GM23248 (cell line): ENCODE data around the gene KCTD17. TPM values are rescaled to one million over a fixed set of nuclear protein-coding genes. Genes with fewer than 3 reads are reported as not detected.

Experiments
- DNase-seq: peaks from one replicate; pipeline ENCODE4 v3.0.0-alpha.2; 2015
- H2AFZ ChIP-seq: fragments of 200-600 bp; sonication (generic); 2 replicates; pipeline ENCODE4 v1.6.1; 2016; ENCODE audit warnings: antibody characterized with exemption
- H3F3A ChIP-seq: fragments of 200-600 bp; sonication (generic); 2 replicates; pipeline ENCODE4 v1.6.1; 2016; ENCODE audit warnings: mild to moderate bottlenecking, antibody characterized with exemption, mixed run types; ENCODE audit not compliant: insufficient read depth
- H3K27ac ChIP-seq: fragments of 200-600 bp; sonication (generic); 2 replicates; pipeline ENCODE4 v1.5.1; 2016; ENCODE audit warnings: mild to moderate bottlenecking
- H3K27me3 ChIP-seq: fragments of 200-600 bp; sonication (generic); replicated peaks from 2 replicates; pipeline ENCODE4 v1.6.1; 2016; ENCODE audit warnings: mild to moderate bottlenecking; ENCODE audit not compliant: insufficient read depth
- H3K36me3 ChIP-seq: fragments of 200-600 bp; sonication (generic); 2 replicates; pipeline ENCODE4 v1.6.1; 2016; ENCODE audit warnings: low read depth, mild to moderate bottlenecking
- H3K4me1 ChIP-seq: fragments of 200-600 bp; sonication (generic); 2 replicates; pipeline ENCODE4 v1.6.1; 2016; ENCODE audit warnings: mild to moderate bottlenecking; ENCODE audit not compliant: insufficient read depth
- H3K4me2 ChIP-seq: fragments of 200-600 bp; sonication (generic); one replicate; pipeline ENCODE4 v1.6.1; 2016; ENCODE audit warnings: mild to moderate bottlenecking; ENCODE audit not compliant: unreplicated experiment
- H3K4me3 ChIP-seq: fragments of 200-600 bp; sonication (generic); 2 replicates; pipeline ENCODE4 v1.5.1; 2016; ENCODE audit warnings: mild to moderate bottlenecking
- H3K79me2 ChIP-seq: fragments of 200-600 bp; sonication (generic); 2 replicates; pipeline ENCODE4 v1.6.1; 2016; ENCODE audit warnings: mild to moderate bottlenecking; ENCODE audit not compliant: insufficient read depth
- H3K9ac ChIP-seq: fragments of 200-600 bp; sonication (generic); 2 replicates; pipeline ENCODE4 v1.6.1; 2016; ENCODE audit warnings: mild to moderate bottlenecking
- H3K9me2 ChIP-seq: fragments of 200-600 bp; sonication (generic); 2 replicates; pipeline ENCODE4 v1.6.1; 2016; ENCODE audit warnings: mixed run types, mild to moderate bottlenecking, moderate library complexity; ENCODE audit not compliant: insufficient read depth
- H3K9me3 ChIP-seq: fragments of 200-600 bp; sonication (generic); one replicate; pipeline ENCODE4 v1.6.1; 2017; ENCODE audit warnings: low read depth
- H4K20me1 ChIP-seq: fragments of 200-600 bp; sonication (generic); 2 replicates; pipeline ENCODE4 v1.6.0; 2016; ENCODE audit not compliant: insufficient read depth
- EZH2 ChIP-seq: fragments of 200-600 bp; sonication (generic); IDR thresholded peaks from 2 replicates; pipeline ENCODE4 v1.6.1; 2018; ENCODE audit warnings: antibody characterized with exemption, mild to moderate bottlenecking; ENCODE audit not compliant: insufficient read depth, poor library complexity, severe bottlenecking
- EZH2phosphoT487 ChIP-seq: fragments of 200-600 bp; sonication (generic); IDR thresholded peaks from 2 replicates; pipeline ENCODE4 v1.6.1; 2018; ENCODE audit warnings: antibody characterized with exemption, moderate library complexity, mild to moderate bottlenecking, low read depth; ENCODE audit not compliant: insufficient read depth
- WGBS, 2 experiments: methylation state at CpG; one replicate each; pipeline ENCODE4 v1.1.6; 2015 to 2017; ENCODE audit warnings: low lambda C conversion rate in 2 of 2, low coverage in 1 of 2; ENCODE audit errors: missing lambda C conversion rate in 2 of 2; 5-methylcytosine and 5-hydroxymethylcytosine counted together
- in situ Hi-C: fragments of 300-500 bp; cut with MboI; formaldehyde crosslinking; loops from 2 replicates; pipeline ENCODE4 v1.15.0; 2020
- polyA plus RNA-seq: library from polyadenylated mRNA; unstranded; fragments of >200 nt; fragmentation: Nextera tagmentation; extraction: Ambion mirVana; gene quantifications from 2 replicates; pipeline ENCODE4 v1.2.1, GENCODE V29; 2016
- total RNA-seq: library from RNA; depleted of rRNA; stranded (reverse); fragments of >200 nt; shearing (Covaris generic); gene quantifications from 2 replicates; pipeline ENCODE4 v1.2.3, GENCODE V29; 2014; rRNA removed

Gene KCTD17
- total RNA-seq = 54.8 and 59.6 TPM in 2 replicates
- polyA plus RNA-seq = 41.6 and 45.7 TPM in 2 replicates

DNA sequence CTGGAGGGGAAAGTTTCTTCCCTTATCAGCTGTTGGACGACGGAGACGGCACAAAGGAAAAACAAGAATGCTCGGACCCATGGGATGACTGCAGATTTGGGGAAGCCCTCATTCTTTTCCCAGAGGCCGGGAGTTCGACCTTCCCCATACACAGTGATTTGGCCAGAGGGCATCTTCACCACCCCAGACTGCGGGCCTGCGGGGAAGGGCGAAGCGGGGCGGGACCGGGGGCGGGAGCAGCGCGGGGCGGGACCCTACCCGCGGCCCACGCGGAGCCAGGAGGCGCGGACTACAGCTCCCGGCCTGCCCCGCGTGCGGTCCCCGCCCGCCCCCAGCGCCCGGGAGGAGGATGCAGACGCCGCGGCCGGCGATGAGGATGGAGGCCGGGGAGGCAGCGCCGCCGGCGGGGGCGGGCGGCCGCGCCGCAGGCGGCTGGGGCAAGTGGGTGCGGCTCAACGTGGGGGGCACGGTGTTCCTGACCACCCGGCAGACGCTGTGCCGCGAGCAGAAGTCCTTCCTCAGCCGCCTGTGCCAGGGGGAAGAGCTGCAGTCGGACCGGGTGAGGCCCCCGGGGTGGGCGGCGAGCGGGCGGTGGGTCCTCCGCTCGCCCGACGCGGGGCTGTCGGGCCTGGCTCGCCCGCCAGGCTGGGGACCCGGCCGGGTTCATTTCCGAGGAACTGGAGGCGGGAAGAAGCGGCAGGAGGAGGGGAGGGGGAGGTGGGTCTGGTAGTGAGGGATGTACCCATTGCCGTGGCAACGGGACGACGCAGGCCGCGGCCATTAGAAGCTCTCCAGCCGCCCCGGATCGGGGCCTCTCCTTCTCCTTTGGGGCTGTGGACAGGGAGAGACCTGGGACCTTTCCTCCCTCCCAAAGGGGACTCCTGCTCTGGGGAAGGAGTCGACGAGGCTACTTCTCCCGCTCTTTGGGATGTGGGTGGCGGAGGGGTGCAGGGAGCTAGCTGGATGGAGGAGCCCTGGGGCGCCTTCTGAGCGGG, at the start of gene KCTD17:
Gene KCTD17 (plus strand): TSS at position 352 of the 995 bp plus-strand sequence. CDS start 19 bp downstream, at position 371.
- H3K9ac ChIP-seq = peak within 1 kb of the TSS; percentile 78
- in situ Hi-C loops = no loop called here
- peak within 1 kb of the TSS; percentile 75 for H3K4me3 ChIP-seq
- no peak within 1 kb of the TSS for H3K27ac ChIP-seq
- TF ChIP-seq EZH2 (no peak), EZH2phosphoT487 (no peak)
- H3F3A ChIP-seq = peaks cover 7% of the 10 kb centered on the region; the same call in 1 of the 2 replicates
- DNase-seq = peak; percentile 94
- peaks cover 17% of the 10 kb centered on the region for H3K4me1 ChIP-seq
- peak within 1 kb of the TSS; percentile 75 for H3K4me2 ChIP-seq
- H3K9me2 ChIP-seq = no peaks in the 10 kb centered on the region
- WGBS, 2 experiments = 1 to 6% methylated on average over 25 to 62 of the region's 89 CpGs
- H4K20me1 ChIP-seq = no peaks in the 10 kb centered on the region
- H2AFZ ChIP-seq = peak within 1 kb of the TSS; percentile 79
- no peaks in the 10 kb centered on the region for H3K27me3 ChIP-seq
- H3K36me3 ChIP-seq = peaks cover 2% of the 10 kb centered on the region; the same call in 1 of the 2 replicates
- no peaks in the 10 kb centered on the region for H3K9me3 ChIP-seq
- no peaks in the 10 kb centered on the region for H3K79me2 ChIP-seq

DNA sequence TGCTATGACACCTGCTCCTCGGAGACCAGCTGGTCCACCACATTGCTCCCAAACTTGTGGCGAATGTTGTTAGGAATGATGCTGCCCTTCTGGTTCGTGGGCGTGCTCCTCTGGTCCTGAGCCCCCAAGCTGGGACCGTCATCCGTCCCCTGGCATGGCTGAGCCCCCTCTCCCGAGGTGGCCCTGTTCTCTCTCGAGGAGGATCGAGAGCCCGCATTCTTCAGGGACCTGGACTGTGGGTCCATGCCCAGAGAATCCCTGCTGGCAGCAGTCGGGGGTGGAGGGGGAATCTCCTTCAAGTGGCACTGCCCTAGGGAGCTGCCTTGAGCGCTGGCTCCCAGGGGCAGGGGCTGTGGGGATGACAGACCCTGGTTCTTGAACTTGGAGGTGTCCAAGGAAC, 49.7 kb upstream of the KCTD17 start:
- Histone ChIP-seq H3K9me2 (no peaks in the 10 kb centered on the region), H2AFZ (no peak overlapping the region), H3K4me3 (no peak overlapping the region), H3F3A (no peaks in the 10 kb centered on the region), H3K4me2 (no peak overlapping the region), H3K9me3 (no peaks in the 10 kb centered on the region), H4K20me1 (no peaks in the 10 kb centered on the region), H3K4me1 (no peaks in the 10 kb centered on the region), H3K27me3 (peaks cover 17% of the 10 kb centered on the region), H3K36me3 (no peaks in the 10 kb centered on the region), H3K27ac (no peak overlapping the region), H3K9ac (no peak overlapping the region), H3K79me2 (no peaks in the 10 kb centered on the region)
- WGBS, 2 experiments = 42 to 53% methylated on average over 12 of the region's 12 CpGs
- TF ChIP-seq EZH2 (no peak), EZH2phosphoT487 (no peak)
- DNase-seq = no peak
- in situ Hi-C loops = no loop called here

DNA sequence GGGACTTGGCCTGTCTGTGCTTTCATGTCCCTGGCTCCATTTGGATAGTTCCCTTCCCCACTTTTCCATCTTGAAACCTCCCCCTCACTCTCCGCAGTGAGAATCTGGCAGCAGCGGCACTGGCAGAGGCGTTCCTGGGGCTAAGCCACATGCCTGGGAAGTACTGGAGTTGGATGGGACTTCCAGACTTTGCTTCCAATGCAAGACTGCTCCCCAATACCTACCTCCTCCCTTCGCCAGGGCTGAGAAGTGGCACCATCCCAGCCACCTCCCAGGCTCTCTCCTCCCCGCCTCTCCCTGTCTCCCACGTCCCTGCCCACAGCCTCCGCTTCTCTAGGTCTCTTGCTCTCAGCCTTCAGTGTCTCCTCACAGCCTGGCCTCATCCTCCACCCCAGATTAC, 48.9 kb upstream of the KCTD17 start:
- 40 to 57% methylated on average over 6 to 7 of the region's 7 CpGs for WGBS, 2 experiments
- Histone ChIP-seq H3K27ac (no peak overlapping the region), H3K4me3 (no peak overlapping the region), H4K20me1 (no peaks in the 10 kb centered on the region), H3K4me1 (no peaks in the 10 kb centered on the region), H3F3A (no peaks in the 10 kb centered on the region), H3K36me3 (no peaks in the 10 kb centered on the region), H3K9ac (no peak overlapping the region), H3K9me2 (no peaks in the 10 kb centered on the region), H3K4me2 (no peak overlapping the region), H2AFZ (no peak overlapping the region), H3K27me3 (peaks cover 23% of the 10 kb centered on the region), H3K79me2 (no peaks in the 10 kb centered on the region), H3K9me3 (no peaks in the 10 kb centered on the region)
- TF ChIP-seq EZH2 = no peak
- DNase-seq = no peak
- in situ Hi-C loops = no loop called here

DNA sequence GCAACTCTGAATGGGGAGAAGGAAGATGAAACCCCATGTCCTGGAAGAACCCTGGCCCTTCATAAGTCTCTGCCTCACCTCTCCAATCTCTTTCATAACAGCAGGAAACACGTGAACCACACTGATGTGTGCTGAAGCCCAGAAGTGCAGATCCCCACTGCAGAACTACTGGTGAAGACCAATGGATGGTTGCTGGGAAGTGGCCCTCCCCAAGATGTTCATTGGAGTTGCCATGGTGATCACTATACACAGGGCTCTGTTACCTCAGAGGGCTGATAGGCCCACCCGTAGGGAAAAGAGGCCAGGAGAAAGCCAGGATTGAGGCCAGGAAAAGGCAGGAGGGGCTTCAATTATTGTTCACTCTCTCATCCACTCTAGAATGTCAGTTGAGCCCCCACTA, 43.9 kb upstream of the KCTD17 start:
- H3K79me2 ChIP-seq = no peaks in the 10 kb centered on the region
- in situ Hi-C loops = no loop called here
- H3K4me2 ChIP-seq = no peak overlapping the region
- H3K9me2 ChIP-seq = no peaks in the 10 kb centered on the region
- no peak for DNase-seq
- H3K4me1 ChIP-seq = no peaks in the 10 kb centered on the region
- no peak overlapping the region for H2AFZ ChIP-seq
- TF ChIP-seq EZH2 = no peak
- no peak for TF ChIP-seq EZH2phosphoT487
- no peaks in the 10 kb centered on the region for H3K36me3 ChIP-seq
- H3K4me3 ChIP-seq = no peak overlapping the region
- no peaks in the 10 kb centered on the region for H3F3A ChIP-seq
- WGBS, 2 experiments = 16 to 23% methylated on average over 2 of the region's 2 CpGs
- H3K27me3 ChIP-seq = peaks cover 28% of the 10 kb centered on the region
- no peak overlapping the region for H3K27ac ChIP-seq
- no peaks in the 10 kb centered on the region for H3K9me3 ChIP-seq
- no peak overlapping the region for H3K9ac ChIP-seq
- no peaks in the 10 kb centered on the region for H4K20me1 ChIP-seq
